Endothelial cell (in vitro differentiated cells): ENCODE measurements around the gene EFNA5. TPM values are rescaled to one million over a fixed set of nuclear protein-coding genes. Genes with fewer than 3 reads are reported as not detected.

Experiments used
- DNase-seq: peaks from one replicate; pipeline ENCODE4 v3.0.0; 2021; ENCODE audit warnings: low spot score
- H3K27ac Mint-ChIP-seq: one replicate; pipeline ENCODE4 v1.8.0; 2021; ENCODE audit warnings: mixed read lengths, inconsistent platforms; ENCODE audit not compliant: unreplicated experiment
- H3K27me3 Mint-ChIP-seq: one replicate; pipeline ENCODE4 v1.8.0; 2021; ENCODE audit warnings: mild to moderate bottlenecking, moderate library complexity, mixed read lengths, inconsistent platforms; ENCODE audit not compliant: unreplicated experiment
- H3K36me3 Mint-ChIP-seq: one replicate; pipeline ENCODE4 v1.8.0; 2021; ENCODE audit warnings: mild to moderate bottlenecking, low read depth, mixed read lengths, inconsistent platforms; ENCODE audit not compliant: unreplicated experiment
- H3K4me1 Mint-ChIP-seq: one replicate; pipeline ENCODE4 v1.8.0; 2021; ENCODE audit warnings: mild to moderate bottlenecking, mixed read lengths, inconsistent platforms; ENCODE audit not compliant: unreplicated experiment
- H3K4me3 Mint-ChIP-seq: one replicate; pipeline ENCODE4 v1.8.0; 2021; ENCODE audit warnings: mild to moderate bottlenecking, mixed read lengths, inconsistent platforms; ENCODE audit not compliant: unreplicated experiment
- H3K9me3 Mint-ChIP-seq: one replicate; pipeline ENCODE4 v1.8.0; 2021; ENCODE audit warnings: mixed read lengths, inconsistent platforms; ENCODE audit not compliant: unreplicated experiment
- total RNA-seq: library from RNA; stranded (reverse); fragmentation: NEBNext Ultra II Directional; extraction: Animal tissue kit (Norgen Biotek cat#: 25700); gene quantifications from one replicate; pipeline ENCODE4 v1.2.1, GENCODE V29; 2021; ENCODE audit not compliant: unreplicated experiment
- TF ChIP-seq, protein P1 (sequence below): fragments of 200-600 bp; sonication (generic); IDR thresholded peaks from one replicate; pipeline ENCODE4 v1.5.0; 2021; ENCODE audit warnings: antibody characterized with exemption; ENCODE audit not compliant: unreplicated experiment

EFNA5 gene
- total RNA-seq, 1 donor from 2014 or later = 8.8 TPM

DNA sequence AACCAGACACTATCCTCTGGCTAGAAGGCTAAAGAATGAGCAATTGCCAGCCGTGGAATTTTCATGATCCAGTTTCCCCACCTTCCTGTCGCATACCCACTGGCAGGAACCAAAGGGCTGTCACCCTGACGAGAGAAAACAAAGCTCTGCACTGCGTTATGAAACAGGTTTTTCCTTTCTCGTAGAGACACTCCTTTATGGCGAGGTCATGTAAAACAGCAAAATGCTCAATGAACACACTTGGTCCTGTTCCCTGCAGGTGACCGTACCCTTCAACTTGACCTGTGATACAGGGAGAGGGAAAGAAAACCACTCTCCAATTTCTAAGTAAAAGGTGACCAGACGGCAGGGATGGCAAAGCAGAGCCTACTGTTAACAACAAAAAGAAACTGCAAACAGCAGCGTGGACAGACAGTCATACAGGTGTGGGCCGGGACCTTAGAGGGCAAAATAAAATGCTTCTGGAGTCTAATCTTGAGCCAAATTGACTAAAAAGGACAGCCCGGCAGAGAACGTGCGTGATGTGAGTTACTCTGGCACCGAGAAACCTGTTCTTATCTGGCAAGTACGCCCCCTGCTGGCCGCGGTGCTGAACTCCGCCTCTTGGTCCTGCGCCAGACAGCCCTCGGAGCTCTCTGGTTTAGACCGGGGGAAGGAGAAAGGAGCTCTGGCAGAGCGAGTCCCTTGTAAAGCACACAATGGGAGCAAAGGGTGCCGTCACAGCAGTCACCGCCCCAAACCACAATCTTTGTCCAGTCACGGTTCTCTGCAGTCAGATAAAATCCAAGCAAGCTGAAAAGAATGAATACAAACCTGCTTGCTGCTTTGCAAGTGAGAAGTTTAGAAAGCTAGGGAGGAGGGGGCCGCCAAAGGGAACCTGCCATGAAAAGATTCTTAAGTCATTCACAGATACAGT is 98.9 kb downstream of the EFNA5 start:
- H3K4me3 Mint-ChIP-seq = no peak overlapping the region
- H3K9me3 Mint-ChIP-seq = no peaks in the 10 kb centered on the region
- peak; percentile 95 for DNase-seq
- H3K4me1 Mint-ChIP-seq = peaks cover 26% of the 10 kb centered on the region
- peak overlapping the region; percentile 59 for H3K27ac Mint-ChIP-seq
- H3K36me3 Mint-ChIP-seq = no peaks in the 10 kb centered on the region
- H3K27me3 Mint-ChIP-seq = peaks cover 2% of the 10 kb centered on the region
- TF ChIP-seq, protein P1, sequence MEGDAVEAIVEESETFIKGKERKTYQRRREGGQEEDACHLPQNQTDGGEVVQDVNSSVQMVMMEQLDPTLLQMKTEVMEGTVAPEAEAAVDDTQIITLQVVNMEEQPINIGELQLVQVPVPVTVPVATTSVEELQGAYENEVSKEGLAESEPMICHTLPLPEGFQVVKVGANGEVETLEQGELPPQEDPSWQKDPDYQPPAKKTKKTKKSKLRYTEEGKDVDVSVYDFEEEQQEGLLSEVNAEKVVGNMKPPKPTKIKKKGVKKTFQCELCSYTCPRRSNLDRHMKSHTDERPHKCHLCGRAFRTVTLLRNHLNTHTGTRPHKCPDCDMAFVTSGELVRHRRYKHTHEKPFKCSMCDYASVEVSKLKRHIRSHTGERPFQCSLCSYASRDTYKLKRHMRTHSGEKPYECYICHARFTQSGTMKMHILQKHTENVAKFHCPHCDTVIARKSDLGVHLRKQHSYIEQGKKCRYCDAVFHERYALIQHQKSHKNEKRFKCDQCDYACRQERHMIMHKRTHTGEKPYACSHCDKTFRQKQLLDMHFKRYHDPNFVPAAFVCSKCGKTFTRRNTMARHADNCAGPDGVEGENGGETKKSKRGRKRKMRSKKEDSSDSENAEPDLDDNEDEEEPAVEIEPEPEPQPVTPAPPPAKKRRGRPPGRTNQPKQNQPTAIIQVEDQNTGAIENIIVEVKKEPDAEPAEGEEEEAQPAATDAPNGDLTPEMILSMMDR = peak; percentile 98

DNA sequence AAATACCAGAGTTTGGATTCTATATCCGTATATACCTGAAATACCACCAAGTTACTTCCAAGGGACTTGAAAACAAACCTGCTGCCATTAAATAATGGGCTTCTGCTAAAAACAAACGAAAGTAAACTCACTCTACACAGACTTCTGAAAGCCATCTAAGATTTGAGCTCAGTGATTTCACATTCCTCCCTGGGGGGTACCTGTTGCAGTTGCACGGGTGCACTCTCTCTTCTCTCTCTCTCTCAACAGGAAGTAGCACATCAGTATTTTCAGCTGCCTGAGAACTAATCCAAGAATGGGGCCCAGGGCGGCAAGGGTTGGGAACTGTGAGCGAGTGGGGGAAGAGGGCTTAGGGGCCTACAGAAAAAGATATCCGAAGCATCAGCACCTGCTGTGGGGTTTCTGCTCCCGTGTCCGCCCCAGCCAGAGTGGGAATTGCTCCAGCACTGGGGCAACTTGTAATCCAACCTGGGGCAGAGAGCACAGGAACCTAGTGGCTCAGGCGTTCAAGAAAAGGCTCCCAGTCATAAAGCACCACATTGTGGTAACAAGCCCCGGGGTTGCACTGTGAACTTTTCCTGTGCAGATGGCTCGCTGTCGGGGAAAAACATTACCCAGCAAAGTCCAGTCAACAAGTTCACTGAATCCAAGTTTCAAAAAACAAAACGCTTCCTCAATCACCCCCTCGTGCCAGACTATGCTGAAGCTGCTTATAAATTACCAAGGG is 99.8 kb downstream of the EFNA5 start:
- H3K9me3 Mint-ChIP-seq = no peaks in the 10 kb centered on the region
- TF ChIP-seq, protein P1 = no peak
- no peaks in the 10 kb centered on the region for H3K36me3 Mint-ChIP-seq
- no peak for DNase-seq
- H3K4me3 Mint-ChIP-seq = no peak overlapping the region
- peaks cover 33% of the 10 kb centered on the region for H3K4me1 Mint-ChIP-seq
- H3K27me3 Mint-ChIP-seq = peaks cover 2% of the 10 kb centered on the region
- peak overlapping the region; percentile 59 for H3K27ac Mint-ChIP-seq

DNA sequence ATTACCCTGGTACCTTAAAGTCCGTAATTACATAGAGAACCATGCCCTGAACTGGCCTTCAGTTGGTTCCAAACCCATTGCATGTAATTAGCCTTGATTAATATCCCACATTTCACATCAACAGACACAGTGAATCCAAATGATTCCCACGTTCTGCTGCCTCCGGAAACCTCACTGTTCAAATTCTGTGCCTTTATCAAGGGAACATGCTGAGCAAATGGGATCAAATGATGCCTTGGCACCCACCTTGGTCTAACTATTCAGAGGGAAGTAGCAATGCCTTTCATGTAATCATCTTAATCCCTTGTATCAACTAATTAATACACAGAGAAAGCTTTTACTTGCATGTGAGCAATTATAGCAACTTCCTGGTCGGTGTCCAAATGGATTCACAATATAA is 100.6 kb downstream of the EFNA5 start:
- Mint-ChIP-seq H3K4me3 (no peak overlapping the region), H3K9me3 (no peaks in the 10 kb centered on the region), H3K27ac (no peak overlapping the region), H3K4me1 (peaks cover 37% of the 10 kb centered on the region), H3K27me3 (peaks cover 2% of the 10 kb centered on the region), H3K36me3 (no peaks in the 10 kb centered on the region)
- TF ChIP-seq, protein P1 = no peak
- no peak for DNase-seq

DNA sequence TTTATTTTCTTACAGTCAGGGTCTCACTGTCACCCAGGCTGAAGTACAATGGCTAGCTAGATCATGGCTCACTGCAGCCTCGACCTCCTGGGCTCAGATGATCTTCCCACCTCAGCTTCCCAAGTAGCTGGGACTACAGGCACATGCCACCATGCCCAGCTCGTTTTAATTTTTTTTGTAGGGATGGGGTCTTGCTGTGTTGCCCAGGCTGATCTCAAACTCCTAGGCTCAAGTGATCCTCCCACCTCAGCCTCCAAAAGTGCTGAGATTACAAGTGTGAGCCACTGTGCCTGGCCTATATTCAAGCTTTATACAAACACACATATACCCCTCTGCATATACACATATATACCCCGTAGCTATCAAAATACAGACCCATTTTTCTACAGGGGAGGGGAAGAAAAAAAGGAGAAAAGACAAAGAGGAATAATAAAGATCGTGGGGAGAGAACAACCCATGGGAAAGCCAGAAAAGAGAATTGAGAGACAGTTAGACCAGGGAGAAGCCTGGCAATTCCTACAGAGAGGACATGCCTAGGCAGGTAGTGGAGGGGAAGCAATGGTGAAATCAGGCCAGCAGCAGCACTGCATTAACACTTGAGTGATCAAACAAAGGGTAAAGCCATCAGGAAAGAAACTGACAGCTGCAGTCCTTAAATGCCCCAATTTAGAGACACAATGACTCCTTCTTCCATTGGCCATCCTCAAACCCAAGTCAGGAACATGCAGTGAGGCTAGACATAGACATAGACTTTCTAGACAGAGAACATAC is 102.7 kb downstream of the EFNA5 start:
- Mint-ChIP-seq H3K36me3 (no peaks in the 10 kb centered on the region), H3K9me3 (no peaks in the 10 kb centered on the region), H3K4me3 (no peak overlapping the region), H3K4me1 (peaks cover 45% of the 10 kb centered on the region), H3K27ac (no peak overlapping the region), H3K27me3 (peaks cover 5% of the 10 kb centered on the region)
- no peak for DNase-seq
- TF ChIP-seq, protein P1 = no peak
